GM21528 (cell line): ENCODE data around the gene TRUB2.
"Not testable (repeated sequence)": the region's sequence is repeated elsewhere in the genome, so short reads cannot be mapped to it uniquely, and the experiment has no call there.

Source experiments
- ATAC-seq: cut with Tn5 transposase; IDR thresholded peaks from one replicate; pipeline ENCODE4 v1.9.1; 2021; ENCODE audit warnings: mild to moderate bottlenecking, moderate library complexity; ENCODE audit not compliant: unreplicated experiment, low FRiP score

The TRUB2 gene

GRCh38 chr9:128341435-128341849, 19.2 kb upstream of the TRUB2 start:
- ATAC-seq: peak; percentile 39

DNA sequence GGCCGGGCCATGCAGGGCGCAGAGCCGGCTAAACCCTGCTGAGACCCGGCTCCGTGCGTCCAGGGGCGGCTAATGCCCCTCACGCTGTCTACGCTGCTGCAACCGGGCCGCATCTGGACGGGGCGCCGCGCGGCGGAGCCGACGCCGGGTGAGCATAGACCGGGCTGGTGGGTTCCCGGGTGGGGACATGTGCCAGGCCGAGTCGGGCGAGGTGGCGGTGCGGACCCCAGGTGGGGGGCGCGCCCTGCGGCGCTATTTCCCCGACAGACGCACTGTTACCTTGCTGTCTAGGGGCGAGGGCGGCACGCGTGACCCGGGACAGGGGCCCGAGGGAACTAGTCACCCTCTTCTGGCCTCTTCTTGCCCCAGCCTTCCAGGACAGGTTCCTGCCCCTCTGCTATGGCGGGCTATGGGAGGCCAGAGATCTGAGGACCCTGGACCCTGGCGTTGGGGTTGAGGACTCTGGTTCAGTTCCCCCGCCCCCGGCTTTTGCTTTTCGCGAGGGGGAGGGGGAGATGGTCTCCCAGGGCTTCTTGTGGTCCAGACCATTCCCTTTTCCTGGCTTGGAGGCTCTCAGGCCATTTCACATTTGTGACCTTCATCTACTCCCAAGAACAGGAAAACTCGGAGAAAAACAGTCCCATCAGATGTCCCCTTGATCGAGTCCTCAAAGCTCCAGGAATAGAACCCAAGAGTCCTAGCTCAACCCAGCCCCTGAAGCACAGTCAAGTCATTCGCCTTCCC, 18.6 kb upstream of the TRUB2 start:
- peak; percentile 40 for ATAC-seq

DNA sequence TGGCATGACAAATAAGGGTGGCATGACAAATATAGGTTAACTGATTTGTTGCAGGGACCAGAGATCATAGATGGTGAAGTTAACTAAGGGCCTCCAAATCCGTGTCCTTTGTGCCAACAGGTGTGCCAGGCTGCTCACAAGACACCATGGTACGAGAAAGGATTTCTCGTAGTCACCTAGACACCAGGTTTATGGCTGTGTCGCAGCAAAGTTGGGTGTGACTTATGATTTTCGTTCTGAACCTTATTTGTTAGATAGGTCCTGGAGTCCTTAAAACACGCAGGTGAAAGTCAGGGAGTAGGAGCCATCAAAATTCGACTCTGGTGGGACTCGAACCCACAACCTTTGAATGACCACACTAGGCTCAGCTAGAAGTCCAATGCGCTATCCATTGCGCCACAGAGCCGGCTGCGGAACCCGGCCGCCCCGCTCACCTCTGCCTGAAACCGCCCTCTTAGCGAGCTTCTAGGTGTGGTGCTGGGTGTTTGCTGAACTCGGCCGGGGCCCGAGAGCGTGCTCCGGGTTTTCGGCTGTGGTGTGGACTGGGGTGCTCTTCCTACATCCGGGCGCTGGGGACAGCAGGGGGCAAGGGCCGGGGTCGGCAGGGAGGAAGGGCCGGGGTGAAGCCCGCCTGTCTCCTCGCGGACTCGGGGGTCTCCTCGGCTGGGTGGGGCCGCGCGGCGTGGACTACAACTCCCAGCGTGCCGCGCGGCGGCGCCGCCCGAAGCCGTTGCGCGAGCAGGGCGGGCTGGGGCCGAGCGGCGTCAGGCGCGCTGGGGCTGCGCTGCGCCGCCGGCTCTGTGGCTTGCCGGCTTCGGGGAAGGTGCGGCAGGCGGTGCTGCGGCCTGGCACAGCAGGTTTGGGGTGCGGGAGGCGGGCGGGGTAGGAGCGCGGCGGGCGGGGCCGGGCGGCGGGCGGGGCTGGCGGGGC, 17.8 kb upstream of the TRUB2 start, which contains the start of gene SLC27A4:
SLC27A4 (plus strand) TSS at position 767 of the 930 bp plus-strand sequence. CDS start 2,606 bp downstream, outside the sequence.
- peak; percentile 66 for ATAC-seq

DNA sequence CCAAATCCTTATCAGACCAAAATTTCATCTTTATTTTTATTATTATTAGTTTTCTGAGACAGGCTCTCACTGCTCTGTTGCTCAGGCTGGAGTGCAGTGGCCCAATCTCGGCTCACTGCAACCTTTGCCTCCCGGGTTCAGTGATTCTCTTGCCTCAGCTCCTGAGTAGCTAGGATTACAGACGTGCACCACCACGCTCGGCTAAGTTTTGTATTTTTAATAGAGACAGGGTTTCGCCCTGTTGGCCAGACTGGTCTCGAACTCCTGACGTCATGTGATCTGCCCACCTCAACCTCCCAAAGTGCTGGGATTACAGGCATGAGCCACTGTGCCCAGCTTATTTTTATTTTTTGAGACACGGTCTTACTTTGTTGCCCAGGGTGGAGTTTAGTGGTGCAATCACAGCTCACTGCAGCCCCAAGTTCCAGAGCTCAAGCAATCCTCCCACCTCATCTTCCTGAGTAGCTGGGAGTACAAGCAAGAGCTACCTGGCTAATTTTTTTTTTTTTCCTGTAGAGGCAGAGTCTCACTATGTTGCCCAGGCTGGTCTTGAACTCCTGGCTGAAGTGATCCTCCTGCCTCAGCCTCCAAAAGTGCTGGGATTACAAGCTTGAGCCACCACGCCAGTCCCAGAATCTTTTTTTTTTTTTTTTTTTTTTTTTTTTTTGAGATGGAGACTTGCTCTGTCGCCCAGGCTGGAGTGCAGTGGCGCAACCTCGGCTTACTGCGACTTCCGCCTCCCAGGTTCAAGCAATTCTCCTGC, 16.8 kb upstream of the TRUB2 start:
- ATAC-seq: not testable (repeated sequence)

- no peak for ATAC-seq
These were observed 15.7 kb upstream of the TRUB2 start for GRCh38 chr9:128337936-128338335.

DNA sequence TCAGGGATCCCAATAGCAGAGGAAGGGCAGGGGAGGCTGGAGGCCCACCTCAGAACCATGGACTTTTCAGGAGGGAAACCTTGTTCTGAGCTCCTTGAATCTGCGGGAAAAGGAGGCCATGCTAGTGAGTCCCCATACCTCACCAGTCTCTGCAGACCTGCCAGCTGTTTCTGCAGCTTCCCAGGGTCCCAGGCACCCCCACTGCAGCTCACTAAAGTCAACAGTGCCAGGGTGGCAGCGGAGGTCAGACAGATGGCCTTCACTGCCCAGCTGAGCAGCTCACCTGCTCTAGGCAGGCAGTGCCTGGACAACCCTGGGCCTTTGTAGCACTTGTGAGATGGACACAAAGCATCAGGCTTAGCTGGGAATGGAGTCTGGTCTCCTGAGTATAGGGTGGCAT, 13.7 kb upstream of the TRUB2 start:
- ATAC-seq: no peak

DNA sequence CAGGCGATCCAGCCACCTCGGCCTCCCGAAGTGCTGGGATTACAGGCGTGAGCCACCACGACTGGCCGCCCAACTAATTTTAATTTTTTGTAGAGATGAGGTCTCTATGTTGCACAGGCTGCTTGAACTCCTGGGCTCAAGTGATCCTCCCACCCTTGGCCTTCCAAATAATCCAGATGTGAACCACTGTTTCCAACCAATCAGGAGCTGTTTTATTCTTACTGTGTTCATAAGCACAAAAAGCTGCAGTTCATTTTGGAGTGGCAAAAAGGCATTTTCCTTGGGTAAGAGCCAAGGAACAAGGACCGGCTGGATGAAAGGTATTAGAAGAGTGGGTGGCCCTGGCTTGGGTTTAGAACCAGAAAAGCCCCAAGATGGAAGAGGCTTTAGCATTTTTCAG, 12.9 kb upstream of the TRUB2 start:
- no peak for ATAC-seq

GRCh38 chr9:128333451-128333869, 11.2 kb upstream of the TRUB2 start:
- ATAC-seq: no peak

DNA sequence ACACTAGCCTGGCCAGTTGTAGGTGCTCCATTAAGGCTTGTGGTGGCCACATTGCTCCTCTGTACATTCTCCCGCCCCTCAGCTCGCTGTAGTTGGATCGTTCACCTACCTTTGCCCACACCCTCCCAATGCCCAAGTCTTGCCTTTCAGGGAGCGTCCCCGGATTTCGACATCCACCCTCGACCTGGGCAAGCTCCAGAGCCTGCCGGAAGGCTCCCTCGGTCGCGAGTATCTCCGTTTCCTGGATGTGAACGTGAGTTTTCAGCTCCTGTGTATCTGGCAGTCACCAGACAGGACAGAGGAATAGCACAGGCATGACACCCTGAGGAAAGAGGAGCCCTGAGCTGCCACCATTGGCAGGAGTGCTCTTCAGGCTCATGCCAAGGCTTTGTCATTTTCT, 3.4 kb upstream of the TRUB2 start:
- ATAC-seq: no peak

DNA sequence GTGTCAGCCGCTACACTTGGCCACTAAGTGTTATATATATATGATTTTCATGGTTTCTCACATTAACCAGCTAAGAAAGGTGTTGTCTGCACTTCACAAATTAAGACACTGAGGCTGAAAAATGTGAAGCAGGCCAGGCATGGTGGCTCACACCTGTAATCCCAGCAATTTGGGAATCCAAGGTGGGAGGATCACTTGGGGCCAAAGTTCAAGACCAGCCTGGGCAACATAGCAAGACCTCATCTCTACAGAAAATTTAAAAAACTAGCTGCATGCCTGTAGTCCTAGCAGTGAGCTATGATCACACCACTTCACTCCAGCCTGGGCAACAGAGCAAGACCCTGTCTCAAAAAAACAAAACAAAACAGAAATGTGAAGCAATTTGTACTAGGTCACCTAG, 2.2 kb upstream of the TRUB2 start:
- ATAC-seq: no peak

DNA sequence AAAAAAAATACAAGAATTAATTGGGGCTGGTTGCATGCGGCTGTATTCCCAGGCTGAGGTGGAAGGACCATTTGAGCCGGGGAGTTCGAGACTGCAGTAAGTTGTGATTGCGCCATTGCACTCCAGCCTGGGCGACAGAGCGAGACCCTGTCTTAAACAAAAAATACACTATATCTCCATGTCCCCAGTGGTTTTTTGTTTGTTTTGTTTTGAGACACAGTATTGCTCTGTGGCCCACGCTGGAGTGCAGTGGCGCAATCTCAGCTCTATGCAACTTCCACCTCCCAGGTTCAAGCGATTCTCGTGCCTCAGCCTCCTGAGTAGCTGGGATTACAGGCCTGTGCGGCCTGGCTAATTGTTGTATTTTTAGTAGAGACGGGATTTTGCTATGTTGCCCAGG, 1.5 kb upstream of the TRUB2 start:
- ATAC-seq: no peak

- no peak for ATAC-seq
These were observed 1.0 kb upstream of the TRUB2 start for GRCh38 chr9:128323212-128323730.

- peak; percentile 20 for ATAC-seq
These were observed 306 bp downstream of the TRUB2 start for GRCh38 chr9:128321879-128322403.

GRCh38 chr9:128321343-128321742, 904 bp downstream of the TRUB2 start:
- no peak for ATAC-seq

- ATAC-seq: no peak
These were observed 4.6 kb downstream of the TRUB2 start for GRCh38 chr9:128317629-128318028.

GRCh38 chr9:128316421-128316820, 5.8 kb downstream of the TRUB2 start:
- ATAC-seq: no peak

GRCh38 chr9:128314697-128315096, 7.5 kb downstream of the TRUB2 start:
- no peak for ATAC-seq

DNA sequence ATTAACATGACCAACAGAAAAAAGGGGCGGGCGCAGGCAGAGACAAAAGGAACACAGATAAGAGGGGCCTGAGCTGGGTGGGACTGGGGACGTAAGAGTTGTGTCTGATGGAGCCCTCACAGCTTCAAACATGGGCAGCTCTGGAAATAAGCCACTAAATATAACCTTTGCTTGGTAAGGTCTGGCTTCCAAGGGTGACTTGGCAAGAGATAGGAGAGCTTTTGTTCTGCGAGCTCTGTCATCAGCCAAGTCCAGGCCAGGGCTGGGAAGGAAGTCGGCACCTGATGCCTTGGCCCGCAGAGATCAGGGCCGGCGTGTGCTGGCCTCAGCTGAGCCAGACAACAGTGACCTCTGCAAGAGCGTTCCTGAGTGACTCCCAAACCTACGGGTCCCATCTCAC, 11.8 kb downstream of the TRUB2 start:
- ATAC-seq: no peak

DNA sequence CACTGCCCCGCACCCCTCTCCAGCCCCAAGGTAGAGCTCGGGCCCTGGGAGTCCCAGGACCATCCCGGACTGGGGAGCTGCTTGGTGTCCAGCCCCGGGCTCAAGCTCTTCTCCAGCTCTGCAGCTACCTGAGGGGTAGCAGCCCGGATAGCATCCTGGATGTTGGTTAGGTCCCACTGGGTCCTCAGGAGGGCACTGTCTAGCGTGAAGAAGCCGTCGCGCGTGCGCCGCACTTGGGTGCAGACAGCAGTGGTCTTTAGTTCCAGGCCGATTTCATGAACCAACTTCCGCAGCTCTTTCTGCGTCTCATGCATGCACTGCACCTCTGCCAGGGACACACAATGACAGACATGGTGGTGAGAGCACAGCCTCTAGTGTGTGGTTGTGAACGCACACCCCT, 12.7 kb downstream of the TRUB2 start:
- no peak for ATAC-seq

GRCh38 chr9:128304971-128305288, 17.3 kb downstream of the TRUB2 start:
- ATAC-seq: no peak
